ENCODE measurements around the gene ZNF653. TPM values are rescaled to one million over a fixed set of nuclear protein-coding genes. Genes with fewer than 3 reads are reported as not detected.

Gene ZNF653
- polyA plus RNA-seq, 1 experiment = 4.6 TPM

DNA sequence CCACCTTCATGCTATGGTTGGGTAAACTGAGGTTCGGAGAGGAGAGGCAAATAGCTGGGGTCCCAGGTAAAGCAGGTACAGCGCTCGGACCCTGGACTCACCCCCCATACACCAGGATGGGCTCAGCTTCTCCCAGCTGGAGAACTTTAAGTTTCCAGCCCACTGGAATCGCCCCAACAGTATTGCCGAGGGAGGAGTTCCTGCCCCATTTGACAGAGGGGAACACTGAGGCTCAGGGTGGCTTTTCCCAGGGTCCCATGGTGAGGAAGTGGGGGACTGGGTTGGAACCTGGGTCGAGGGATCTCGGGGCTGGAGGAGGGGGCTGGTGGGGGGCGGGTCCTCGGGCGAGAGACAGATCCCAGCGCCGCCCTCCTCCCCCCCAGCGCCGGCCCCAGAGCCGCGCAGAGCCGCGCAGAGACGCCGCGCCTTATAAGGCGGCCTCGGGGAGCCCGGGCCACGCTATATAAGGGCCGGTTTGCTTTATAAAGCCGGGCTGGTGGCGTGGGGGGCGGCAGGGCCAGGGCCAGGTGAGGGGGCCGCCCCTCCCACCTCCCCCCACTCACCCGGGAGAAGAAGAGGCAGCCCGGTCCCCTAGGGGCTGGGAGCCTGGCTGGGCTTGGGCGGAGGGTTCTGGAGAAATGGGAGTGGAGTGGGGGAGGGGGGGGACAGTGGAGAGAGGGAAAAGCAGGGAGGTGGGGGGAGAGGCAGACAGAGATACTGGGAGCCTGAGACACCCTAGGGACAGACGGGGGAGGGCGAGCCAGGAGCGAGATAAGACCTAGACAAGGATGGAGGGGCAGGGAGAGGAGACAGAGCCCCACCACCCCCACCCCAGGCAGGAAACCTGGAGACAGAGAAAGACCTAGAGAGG lies 34.1 kb upstream of the ZNF653 start:
- Histone ChIP-seq H3K27me3 (ENCODE audit: control insufficient read depth, insufficient read depth, low read length) (no peaks in the 10 kb centered on the region), H3K4me3 (ENCODE audit: low read depth, low read length) (peak overlapping the region; percentile 42), H3K36me3 (ENCODE audit: control insufficient read depth, insufficient read depth, low read length) (no peaks in the 10 kb centered on the region)
- ChIA-PET CTCF (interaction anchor here (1.0 to 1.6 kb wide), 3 partner anchors 19 to 43 kb away, joined by 3 to 8 read pairs (median 7); partner anchors contain the start of gene ELOF1), POLR2A (no interaction called here)
- no peak for DNase-seq (ENCODE audit: low read depth)
- no peak for TF ChIP-seq CTCF (IDR thresholded peaks at IDR 0.05; ENCODE audit: insufficient read depth, low read depth, low read length)

GRCh38 chr19:11538232-11539036 lies 32.8 kb upstream of the ZNF653 start, which contains the start of gene CNN1:
TSS of gene CNN1 (plus strand) at chr19:11538851. CDS start at chr19:11538928, 77 bp downstream.
- POLR2A ChIA-PET = interaction anchor here (0.6 kb wide), 2 partner anchors 192 to 1685 kb away, joined by 5 to 9 read pairs; partner anchors contain the start of gene CCDC159
- H3K27me3 ChIP-seq (ENCODE audit: control insufficient read depth, insufficient read depth, low read length) = no peaks in the 10 kb centered on the region
- no peak for TF ChIP-seq CTCF (IDR thresholded peaks at IDR 0.05; ENCODE audit: insufficient read depth, low read depth, low read length)
- no peaks in the 10 kb centered on the region for H3K36me3 ChIP-seq (ENCODE audit: control insufficient read depth, insufficient read depth, low read length)
- DNase-seq (ENCODE audit: low read depth) = peak; percentile 51
- CTCF ChIA-PET = interaction anchor here (0.6 to 1.6 kb wide), 4 partner anchors 15 to 41 kb away, joined by 3 to 8 read pairs (median 5); partner anchors contain the start of gene ELOF1
- H3K4me3 ChIP-seq (ENCODE audit: low read depth, low read length) = peak within 1 kb of the TSS; percentile 42

GRCh38 chr19:11535792-11536595 lies 30.4 kb upstream of the ZNF653 start:
- H3K27me3 ChIP-seq (ENCODE audit: control insufficient read depth, insufficient read depth, low read length) = no peaks in the 10 kb centered on the region
- peak overlapping the region; percentile 32 for H3K4me3 ChIP-seq (ENCODE audit: low read depth, low read length)
- peak; percentile 31 for DNase-seq (ENCODE audit: low read depth)
- H3K36me3 ChIP-seq (ENCODE audit: control insufficient read depth, insufficient read depth, low read length) = no peaks in the 10 kb centered on the region
- peak; percentile 80 for TF ChIP-seq CTCF (IDR thresholded peaks at IDR 0.05; ENCODE audit: insufficient read depth, low read depth, low read length)
- POLR2A ChIA-PET = interaction anchor here (0.8 kb wide), 1 partner anchor 449 kb away, joined by 3 read pairs; no protein-coding TSS in a partner anchor
- CTCF ChIA-PET = interaction anchor here (0.6 to 2.0 kb wide), 11 partner anchors 10 to 629 kb away, joined by 3 to 17 read pairs (median 5); partner anchors contain the start of gene ELOF1

DNA sequence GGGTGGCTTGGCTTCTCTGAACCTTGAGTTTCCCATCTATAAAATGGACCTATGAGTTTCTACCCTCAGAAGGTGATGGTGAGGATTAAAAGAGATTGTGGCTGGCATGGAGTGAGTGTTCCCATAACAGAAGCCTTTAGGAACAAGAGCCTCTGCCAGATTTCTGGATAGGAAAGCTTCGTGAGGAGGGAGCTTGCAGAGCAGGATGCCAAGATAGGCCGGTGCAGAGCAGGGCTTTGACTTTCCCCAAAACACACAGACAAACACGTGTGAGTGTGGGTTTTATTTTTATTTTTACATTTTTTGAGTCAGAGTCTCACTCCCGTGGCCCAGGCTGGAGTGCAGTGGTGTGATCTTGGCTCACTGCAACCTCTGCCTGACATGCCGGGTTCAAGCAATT lies 29.3 kb upstream of the ZNF653 start:
- no peaks in the 10 kb centered on the region for H3K36me3 ChIP-seq (ENCODE audit: control insufficient read depth, insufficient read depth, low read length)
- ChIA-PET POLR2A (no interaction called here), CTCF (interaction anchor here (1.2 kb wide), 2 partner anchors 16 to 33 kb away, joined by 3 read pairs; no protein-coding TSS in a partner anchor)
- DNase-seq (ENCODE audit: low read depth) = no peak
- no peak for TF ChIP-seq CTCF (IDR thresholded peaks at IDR 0.05; ENCODE audit: insufficient read depth, low read depth, low read length)
- H3K4me3 ChIP-seq (ENCODE audit: low read depth, low read length) = no peak overlapping the region
- H3K27me3 ChIP-seq (ENCODE audit: control insufficient read depth, insufficient read depth, low read length) = no peaks in the 10 kb centered on the region
